NCI-H187 treated with DMSO at 0.1 percent for 48 hours (cell line): ENCODE data around the gene AFAP1L2.
"Not testable (repeated sequence)": the region's sequence is repeated elsewhere in the genome, so short reads cannot be mapped to it uniquely, and the experiment has no call there.

Source experiments
- DNase-seq: peaks from one replicate; lab custom pipeline; 2025; lab: John Stamatoyannopoulos, UW

The AFAP1L2 gene

DNA sequence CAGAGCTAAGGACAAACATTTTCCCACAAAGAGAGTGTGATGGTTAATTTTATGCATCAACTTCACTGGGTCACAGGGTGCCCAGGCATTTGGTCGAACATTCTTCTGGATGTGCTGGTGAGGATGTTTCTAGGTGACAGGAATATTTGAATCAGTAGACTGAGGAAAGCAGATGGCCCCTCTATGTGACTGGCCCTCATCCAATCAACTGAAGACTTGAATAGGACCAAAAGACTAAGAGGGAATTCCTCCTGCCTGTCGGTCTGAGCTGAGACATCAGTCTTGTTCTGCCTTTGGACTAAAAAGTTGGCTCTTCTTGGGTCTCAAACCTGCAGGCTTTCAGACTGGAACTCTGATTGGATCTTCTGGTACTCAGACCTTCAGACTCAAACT, 44.4 kb downstream of the AFAP1L2 start:
- no peak for DNase-seq

DNA sequence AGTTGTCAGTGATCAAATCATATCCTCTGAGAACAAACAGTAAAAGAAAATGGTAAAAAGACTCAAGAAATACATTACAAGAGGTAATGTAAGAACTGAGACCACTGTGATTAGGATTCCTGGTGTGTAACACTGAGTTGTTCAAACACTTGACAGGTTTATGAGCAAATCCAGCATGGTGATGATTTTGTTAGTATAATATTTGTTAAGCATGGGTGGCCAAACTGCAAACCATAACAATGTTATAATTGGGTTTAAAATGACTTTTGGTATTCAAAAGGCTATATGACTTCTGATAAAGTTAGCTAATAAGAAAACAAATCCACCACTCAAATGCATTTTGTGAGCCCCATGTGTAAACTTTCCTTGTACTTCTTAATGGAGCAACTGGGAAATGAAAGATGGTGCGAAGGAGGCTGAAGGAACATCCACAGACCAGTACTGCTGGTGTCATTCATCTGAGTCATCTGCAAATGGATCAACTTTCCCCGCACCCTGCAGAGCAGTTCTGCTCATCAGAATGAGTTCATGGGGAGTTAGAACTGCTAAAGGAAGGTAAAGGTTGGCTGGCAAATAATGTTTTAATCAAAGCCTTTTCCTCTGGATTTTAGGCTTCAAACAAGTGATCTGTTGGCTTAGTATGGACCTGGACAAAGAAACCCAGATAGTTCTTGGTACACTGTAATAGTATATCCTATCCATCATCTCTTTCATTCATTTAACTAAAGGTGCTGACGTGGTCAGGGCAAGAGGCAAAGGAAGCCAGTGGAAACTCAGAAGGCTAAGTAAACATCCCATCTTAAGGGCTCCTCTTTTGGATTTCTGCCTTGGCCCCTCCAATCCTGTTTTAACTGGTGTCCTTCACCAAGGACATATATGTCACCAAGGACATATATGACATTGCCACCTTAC, 45.0 kb downstream of the AFAP1L2 start:
- no peak for DNase-seq

DNA sequence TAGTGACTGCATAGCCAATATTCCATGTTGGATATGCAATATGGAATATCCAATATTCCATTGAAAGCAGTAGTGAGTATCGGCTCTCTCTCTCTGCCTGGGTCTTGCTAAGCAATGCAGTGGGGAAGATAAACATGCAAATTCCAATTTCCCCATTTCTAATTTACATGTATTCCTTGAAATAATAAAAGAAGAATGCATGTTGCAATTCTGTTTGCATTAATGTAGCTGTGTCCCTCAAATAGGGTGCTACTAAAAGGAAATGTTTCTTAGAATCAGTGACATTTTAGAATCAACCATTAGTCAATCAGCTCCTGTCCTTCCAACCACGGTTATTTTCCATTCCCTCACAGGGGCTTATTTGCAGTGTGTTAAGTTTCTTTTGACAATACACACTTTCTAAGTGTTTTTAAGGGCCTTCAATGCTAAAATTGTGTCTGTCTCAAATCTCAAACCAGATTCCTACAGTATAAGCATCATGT, 46.7 kb downstream of the AFAP1L2 start:
- DNase-seq: no peak

DNA sequence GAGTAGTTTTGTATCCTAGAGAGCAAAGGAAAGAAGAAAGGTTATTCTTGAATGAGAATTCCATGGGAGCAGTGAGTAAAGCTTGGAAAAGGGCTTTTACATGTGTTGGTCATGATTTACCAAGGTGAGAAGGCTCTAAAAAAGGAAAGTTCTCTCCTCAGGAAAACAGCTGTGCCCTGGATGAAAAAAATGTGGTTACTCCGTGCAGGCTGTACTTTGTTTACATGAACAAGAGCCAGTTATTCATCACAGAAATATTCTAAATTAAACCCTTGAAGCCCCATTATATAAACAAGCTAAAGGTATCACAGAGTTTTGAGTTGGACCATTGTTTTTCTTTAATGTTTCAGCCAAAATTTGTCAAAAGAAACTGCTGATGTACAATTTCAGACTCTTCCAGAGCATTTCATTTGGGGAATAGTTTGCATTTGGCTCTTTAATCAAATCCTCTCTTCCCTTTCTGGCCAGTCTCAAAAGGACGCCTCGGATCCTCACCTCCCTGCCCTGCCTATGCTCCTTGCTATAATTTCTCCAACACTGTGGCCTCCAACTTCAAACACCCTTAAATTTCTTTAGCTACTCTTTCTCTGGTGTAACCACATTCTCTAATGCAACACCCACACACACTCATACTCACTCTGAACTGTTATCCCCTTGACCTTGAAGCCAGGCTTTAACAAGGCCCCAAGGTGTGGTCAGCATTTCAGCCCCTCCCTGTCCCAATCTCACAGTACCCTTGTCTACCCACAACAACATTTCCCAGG, 47.4 kb downstream of the AFAP1L2 start:
- DNase-seq: no peak

DNA sequence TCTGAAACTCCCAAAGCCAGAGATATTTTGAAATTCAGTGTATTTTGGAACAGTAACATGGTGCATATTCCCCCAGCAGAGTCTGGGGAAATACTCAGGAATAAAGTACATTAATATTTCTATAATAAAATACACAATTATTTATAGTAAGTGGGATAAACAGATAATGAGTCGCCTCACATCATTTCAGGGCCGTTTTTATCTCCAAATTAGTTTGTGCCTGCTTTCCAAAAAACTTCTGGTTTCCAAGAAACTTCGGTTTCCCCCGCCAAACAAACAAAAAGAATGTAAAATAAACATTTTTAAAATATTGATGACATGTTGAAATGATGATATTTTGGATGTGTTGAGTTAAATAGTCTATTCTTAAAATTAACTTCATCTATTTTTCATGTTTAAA, 48.2 kb downstream of the AFAP1L2 start:
- DNase-seq: no peak

DNA sequence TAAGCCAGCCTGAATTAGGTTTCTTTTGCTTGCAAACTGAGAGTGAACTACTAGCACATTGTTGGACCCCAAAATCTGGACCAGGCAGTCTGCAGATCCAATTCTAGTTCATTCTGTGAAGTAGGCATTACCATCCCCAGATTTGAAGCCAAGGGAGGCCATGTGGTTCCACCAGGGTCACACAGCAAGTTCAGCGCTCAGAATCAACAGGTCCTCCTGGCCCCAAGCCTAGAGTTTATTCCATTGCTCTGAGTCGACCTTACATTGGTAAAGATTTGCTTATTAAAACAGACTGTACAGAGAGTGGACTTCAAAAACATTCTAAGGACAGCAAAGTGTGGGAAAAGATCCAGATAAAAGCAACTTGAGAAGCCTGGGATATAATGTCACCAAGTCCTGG, 50.9 kb downstream of the AFAP1L2 start:
- DNase-seq: no peak

DNA sequence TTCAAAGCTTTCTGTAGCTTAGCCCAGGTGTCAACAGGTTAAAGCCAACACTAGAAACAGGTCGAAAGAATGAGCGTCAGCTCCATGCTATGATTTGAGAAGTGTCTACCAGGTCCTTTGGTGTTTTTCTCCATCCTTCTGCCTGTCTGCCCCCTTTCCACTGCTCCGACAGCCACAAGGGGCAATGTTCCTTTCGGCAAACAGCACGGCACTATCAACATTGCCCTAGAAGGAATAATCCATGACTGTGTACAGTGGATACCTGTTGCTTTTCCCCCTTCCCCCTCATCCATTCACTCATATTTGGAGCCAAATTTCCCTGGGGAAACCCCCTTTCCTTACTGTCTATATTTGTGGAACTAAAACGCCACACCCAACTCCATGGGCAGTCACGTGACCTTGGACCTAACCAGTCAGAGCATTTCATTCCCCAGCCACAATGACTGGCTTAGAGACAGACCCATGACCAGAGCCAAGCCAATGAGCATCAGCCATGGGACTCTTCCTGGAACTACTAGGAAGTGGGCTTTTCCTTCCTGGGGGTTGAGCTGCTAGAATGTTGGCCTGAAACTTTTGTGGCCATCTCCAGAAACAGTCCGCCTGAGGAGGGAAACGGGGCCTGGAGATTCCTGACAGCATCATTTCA, 51.5 kb downstream of the AFAP1L2 start:
- DNase-seq: no peak

DNA sequence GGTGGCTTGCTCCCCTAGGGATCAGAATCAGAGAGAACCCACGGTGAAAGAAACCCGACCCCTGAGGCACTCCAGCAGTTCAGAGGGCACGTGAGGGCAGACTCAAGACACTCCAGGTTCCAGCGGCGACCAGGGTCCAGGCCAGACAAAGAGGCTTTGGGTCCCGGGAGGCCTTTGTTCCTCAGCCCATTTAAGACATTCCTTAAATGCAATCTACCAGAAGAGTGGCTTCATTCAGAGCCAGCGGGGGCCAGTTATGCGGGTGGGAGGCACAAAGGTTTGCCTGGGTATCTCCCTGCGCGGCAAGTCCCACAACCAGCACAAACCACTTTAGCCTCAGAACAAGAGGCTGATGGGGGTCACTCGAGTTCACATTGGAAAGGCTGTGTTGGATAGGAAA, 53.6 kb downstream of the AFAP1L2 start:
- no peak for DNase-seq

DNA sequence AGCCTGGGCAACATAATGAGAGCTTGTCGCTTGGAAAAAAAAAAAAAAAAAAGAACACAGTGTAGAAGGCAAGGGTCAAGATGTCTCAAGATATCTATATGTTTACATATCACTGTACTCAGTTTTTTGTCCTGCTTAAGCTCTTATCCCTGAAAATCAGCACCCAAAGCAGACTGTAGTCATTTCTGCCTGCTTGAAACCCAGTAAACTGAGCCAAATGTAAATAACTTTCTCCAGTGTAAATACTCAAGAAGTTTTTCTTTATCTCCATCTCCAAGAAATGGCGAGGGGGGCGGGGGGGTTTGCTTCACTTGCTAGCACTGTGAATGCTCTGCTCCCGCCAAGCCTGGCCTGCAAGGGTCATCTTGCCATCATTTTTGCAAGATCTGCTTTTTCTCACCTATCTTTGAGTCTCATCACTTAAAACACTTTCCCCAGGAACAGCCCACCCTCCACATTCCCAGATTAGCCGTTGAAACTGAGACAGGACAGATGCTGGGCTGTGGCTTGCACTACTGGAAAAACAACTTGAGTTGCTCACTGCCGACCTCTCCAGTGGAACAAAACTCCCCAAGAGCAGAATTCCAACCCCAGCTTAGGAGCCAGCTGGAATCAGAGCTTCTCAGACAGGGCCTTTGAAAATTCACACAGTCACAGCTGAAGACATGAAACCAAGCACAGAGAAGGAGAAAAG, 54.6 kb downstream of the AFAP1L2 start:
- DNase-seq: no peak

DNA sequence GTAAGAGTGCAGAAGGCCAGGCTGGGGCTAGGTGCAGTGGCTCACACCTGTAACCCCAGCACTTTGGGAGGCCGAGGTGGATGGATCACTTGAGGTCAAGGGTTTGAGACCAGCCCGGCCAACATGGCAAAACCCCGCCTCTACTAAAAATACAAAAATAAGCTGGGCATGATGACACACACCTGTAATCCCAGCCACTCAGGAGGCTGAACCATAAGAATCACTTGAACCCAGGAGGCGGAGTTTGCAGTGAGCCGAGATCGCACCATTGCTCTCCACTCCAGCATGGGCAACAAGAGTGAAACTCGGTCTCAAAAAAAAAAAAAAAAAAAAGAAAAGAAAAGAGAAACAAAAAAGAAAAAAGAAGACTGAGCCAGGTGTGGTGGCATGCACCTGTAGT, 55.2 kb downstream of the AFAP1L2 start:
- DNase-seq: not testable (repeated sequence)

DNA sequence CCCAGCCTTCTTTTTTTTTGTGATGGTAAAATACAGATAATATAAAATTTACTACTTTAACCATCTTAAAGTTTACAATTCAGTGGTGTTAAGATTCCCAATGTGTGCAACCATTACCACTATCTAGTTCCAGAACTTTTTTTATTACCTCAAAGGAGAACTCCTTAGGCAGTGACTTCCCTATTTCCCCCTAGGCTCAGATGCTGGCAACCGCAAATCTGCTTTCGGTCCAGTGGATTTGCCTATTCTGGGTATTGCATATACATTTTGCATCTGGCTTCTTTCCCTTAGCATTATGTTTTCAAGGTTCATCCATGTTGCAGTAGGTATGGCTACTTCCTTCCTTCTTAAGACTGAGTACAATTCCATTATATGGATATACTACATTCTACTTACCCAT, 56.5 kb downstream of the AFAP1L2 start:
- DNase-seq: no peak

DNA sequence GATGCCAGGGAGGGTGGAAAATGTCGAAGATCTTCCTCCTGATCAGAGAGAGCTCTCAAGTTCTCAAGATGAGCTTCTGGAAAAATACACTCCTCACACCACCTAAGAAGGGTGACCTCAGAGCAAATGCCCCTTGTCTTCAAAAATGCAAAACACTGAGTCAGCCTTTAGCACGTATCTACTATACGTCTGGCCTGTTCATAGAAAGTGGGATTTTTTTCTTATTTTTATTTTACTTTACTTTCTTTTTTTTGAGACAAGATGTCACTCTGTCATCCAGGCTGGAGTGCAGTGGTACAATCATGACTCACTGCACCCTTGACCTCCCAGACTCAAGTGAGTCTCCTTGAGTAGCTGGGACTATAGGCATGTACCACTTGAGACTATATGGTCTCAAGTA, 57.1 kb downstream of the AFAP1L2 start:
- DNase-seq: no peak

DNA sequence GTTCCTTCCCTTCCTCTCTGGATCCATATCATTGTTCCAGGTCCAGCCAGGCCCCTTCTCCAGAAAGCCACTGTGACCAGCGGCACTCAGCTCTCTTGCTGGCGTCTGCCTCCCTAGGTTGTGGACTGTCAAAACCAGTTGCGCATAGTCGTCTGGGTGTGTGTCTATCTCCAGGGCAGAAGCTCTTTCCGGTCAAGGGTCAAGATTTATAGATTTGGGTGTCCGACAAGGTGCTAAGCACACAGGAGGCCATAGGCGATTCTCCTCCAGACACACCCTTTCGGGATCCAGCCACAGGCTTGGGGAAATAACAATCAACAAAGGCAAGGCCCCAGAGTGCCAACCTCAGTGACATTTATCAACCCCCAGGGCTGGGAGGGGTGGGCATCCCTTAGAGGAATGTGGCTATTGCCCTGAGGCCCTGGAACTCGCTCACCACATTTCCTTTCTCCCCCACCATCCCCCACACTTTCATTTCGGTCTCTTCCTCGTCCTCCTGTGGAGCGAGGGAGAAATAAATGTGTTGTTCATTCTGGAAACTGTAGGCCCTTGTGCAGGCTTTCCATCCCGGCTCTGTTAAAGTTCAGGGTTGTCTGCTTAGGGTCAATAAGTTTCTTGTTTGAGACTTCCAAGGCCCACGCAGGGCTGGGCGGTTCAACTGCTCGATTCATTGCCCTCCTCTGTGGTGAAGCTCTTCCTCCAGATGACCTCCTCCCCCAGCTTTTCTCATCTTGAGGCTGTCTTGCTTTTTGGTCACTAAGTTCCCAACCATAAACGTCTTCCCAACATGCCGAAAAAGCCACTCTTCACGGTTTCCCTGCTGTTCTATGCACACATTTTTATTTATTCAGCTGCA, 57.9 kb downstream of the AFAP1L2 start:
- DNase-seq: no peak

DNA sequence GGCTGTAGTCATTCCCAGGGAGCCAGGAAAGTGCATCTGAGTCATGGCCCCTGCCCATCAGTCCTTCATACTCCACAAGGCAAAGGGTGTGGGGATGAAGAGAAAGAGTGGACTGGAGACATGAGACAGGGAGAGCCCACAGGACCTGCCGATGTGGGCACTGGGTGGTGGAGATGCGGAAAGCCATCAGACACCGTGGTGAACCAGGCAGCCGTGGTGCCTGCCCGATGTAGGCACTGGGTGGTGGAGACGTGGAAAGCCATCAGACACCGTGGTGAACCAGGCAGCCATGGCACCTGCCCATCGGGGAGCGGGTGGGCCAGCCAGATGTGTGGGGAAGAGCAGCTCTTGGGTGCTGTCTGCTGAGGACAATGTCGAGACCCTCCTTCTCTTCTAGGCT, 58.6 kb downstream of the AFAP1L2 start:
- no peak for DNase-seq

DNA sequence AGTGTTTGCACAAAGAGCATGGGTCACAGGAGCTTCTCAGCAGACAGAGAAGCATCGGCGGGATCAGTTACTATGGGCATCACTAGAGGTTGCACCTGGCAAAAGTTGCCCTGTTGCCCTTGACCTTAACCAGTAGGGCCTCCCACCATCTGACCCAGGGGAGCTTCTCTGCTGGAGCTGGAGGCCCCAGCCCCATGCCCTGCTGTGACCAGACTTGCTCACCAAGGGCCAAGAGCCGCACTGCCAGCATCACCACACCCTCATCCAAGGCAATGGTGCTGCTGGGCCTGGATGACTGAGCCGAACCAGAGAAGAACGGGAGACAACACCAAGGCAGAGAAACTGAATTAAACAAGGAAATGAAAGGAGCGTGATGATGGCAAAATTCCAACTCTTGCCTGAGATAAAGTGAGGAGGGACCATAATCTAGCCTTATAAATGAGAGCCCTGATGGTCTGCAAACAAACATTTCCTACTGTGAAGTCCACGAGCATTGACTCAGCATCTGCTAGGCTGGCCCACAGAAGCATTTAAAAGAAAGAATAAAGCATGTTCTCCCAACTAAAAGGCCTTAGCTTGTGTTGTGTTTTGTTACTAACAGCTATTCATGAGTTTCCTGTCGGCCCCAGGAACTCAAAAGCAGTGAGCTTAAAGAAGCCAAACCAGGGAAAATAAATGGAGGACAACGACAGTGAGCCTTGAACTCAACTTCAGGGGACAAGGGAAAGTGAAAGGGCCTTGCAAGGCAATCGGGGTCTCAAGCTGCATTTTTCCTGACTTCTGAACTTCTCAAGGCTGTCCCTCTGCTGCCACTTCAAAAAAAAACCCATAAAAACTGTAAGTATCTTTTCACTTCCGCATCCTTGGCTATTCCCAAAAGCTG, 60.4 kb downstream of the AFAP1L2 start:
- no peak for DNase-seq

DNA sequence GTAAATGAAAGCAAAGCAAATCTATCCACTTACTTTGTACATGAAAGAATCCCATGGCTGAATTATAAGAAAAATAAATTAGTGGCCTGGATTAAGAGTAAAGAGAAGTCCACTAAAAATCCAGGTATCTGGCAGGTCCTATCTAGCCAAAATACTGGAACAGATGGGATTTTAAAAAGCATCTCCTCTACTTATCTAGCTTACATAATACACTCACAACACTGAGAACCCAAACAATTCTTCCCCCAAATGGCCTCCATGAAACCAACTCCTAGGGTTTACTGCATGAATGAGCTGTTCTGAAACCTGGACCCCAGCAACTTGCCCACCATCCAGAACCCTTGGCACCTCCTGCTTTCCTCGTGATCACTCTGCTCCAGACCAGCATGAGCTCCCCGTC, 61.3 kb downstream of the AFAP1L2 start:
- DNase-seq: no peak

DNA sequence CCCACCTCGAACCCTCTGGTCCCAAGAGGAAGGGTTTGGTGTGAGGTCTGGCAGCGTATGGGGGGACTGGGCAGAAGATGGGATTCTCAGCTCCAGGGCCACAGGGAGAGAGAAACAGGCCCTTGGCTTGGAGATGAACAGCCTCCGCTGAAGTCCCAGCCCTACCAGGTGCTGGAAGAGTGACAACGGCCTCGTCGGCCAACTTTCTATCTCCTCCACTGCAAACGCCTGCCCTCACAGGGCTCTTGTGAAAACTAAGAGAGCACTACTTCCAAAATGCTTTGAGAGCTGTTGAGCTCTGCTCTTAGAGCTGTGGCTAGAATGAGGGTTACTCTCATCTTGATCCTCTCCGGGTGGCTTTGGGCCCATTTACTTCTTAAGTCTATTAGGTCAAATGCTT, 63.5 kb downstream of the AFAP1L2 start:
- DNase-seq: no peak

DNA sequence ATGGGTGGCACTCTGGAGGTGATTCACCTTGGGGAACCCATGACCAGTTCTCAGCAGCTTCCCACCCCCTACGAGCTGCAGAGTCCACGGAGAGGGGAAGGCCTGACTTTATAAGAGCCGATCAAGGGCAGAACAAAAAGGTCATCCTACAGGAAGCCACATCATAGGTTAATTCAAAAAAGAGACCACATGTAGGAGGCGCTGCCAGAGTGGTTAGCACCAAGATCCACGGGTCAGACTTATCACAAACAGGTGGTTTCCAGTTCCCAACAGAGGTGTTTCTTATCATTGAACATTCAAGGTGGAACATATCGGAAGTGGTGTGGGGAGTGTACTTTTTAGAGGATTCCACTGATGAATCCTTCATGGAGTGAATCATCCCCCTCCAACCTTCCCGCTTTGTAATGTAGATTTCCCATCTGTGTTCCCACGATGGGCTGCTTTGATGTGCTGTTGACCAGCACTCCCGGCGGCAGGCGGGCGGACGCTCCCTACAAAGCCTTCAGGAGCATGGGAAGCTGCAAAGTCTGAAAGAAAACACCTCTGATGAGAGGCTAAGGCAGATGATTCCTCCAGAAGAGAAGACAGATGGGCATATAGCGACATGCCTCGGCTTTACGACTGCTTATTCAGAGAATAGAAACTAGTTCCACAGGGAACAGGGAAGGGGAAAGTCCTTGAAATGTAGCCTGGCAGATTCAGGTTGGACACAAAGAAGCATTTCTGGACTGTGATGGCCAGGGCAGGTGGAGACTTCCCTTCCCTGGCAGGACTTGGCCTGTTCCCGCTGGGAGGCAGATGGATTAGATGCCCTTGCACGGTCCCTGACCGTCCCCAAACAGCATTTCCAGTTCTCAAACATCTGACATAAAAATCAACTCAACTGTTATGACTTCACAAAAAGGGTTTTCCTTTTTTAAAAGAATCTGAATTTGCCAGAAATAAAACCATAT, 66.5 kb downstream of the AFAP1L2 start:
- no peak for DNase-seq
